ENCODE data around the gene HNRNPM. TPM values are rescaled to one million over a fixed set of nuclear protein-coding genes. Genes with fewer than 3 reads are reported as not detected.

The HNRNPM gene
- total and polyA plus RNA-seq, 7 donors, result 62.8 to 224 (median 83.9) TPM

DNA sequence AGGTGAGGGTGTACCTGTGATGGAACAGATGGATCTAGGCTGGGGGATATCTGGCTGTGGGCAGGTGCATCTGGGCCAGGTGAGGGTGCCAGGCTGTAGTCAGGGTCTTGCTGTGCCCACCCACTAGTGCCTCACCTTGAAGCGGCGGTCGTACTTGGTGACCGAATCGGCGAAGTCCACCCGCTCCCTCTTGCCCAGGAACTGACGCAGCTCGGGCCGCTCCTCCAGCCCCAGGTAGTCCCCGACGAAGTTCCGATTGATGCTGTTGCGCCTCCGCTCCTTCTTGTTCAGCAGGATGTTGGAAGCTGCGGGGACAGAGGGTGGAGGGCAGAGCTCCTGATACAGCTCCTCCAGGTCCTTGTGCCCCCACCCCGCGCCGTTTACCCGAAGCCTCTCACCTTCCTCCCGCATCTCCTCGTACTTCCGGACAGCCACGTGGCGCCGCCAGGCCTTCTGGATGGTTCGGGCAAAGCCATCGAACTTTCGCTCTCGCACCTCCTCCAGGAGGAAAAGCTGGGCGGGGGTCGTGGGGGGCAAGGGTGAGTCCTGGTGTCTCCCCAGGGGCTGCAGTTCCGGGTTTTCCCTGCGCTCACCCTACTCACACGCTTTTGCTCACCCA, 85.4 kb downstream of the HNRNPM start:
- Histone ChIP-seq H3K27me3 (no peaks in the 10 kb centered on the region), H3K9me3 (no peaks in the 10 kb centered on the region), H3K4me3 (no peak overlapping the region), H3K27ac (no peak overlapping the region), H3K36me3 (no peaks in the 10 kb centered on the region), H3K4me1 (peaks cover 0 to 13% (median 10%) of the 10 kb centered on the region in 4 donors)
- TF ChIP-seq POLR2AphosphoS5 (IDR thresholded peaks at IDR 0.05) (no peak), POLR2A (IDR thresholded peaks at IDR 0.05) (no peak), EP300 (IDR thresholded peaks at IDR 0.05) (no peak)
- TF ChIP-seq, protein P1, sequence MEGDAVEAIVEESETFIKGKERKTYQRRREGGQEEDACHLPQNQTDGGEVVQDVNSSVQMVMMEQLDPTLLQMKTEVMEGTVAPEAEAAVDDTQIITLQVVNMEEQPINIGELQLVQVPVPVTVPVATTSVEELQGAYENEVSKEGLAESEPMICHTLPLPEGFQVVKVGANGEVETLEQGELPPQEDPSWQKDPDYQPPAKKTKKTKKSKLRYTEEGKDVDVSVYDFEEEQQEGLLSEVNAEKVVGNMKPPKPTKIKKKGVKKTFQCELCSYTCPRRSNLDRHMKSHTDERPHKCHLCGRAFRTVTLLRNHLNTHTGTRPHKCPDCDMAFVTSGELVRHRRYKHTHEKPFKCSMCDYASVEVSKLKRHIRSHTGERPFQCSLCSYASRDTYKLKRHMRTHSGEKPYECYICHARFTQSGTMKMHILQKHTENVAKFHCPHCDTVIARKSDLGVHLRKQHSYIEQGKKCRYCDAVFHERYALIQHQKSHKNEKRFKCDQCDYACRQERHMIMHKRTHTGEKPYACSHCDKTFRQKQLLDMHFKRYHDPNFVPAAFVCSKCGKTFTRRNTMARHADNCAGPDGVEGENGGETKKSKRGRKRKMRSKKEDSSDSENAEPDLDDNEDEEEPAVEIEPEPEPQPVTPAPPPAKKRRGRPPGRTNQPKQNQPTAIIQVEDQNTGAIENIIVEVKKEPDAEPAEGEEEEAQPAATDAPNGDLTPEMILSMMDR (IDR thresholded peaks at IDR 0.05), result no peak
- no peak for DNase-seq
- WGBS, 2 donors, result 96% methylated on average over 35 of the region's 35 CpGs
- intact Hi-C loops (cut with DNase I), result no loop called here

GRCh38 chr19:8531470-8531869, 86.7 kb downstream of the HNRNPM start:
- WGBS, 2 donors, result 84 to 88% methylated on average over 7 of the region's 7 CpGs

GRCh38 chr19:8532225-8532624, 87.5 kb downstream of the HNRNPM start:
- no peaks in the 10 kb centered on the region for H3K36me3 ChIP-seq
- H3K4me3 ChIP-seq, result no peak overlapping the region
- DNase-seq, result no peak
- no peaks in the 10 kb centered on the region for H3K27me3 ChIP-seq
- TF ChIP-seq POLR2AphosphoS5 (IDR thresholded peaks at IDR 0.05) (no peak), EP300 (IDR thresholded peaks at IDR 0.05) (no peak), POLR2A (IDR thresholded peaks at IDR 0.05) (no peak)
- TF ChIP-seq, protein P1 (IDR thresholded peaks at IDR 0.05), result no peak
- H3K9me3 ChIP-seq, result no peaks in the 10 kb centered on the region
- peaks cover 0 to 5% (median under 1%) of the 10 kb centered on the region in 4 donors for H3K4me1 ChIP-seq
- intact Hi-C loops (cut with DNase I), result no loop called here
- no peak overlapping the region for H3K27ac ChIP-seq
- 15 to 70% methylated on average over 2 of the region's 2 CpGs for WGBS, 2 donors

More at GRCh38 chr19:8531470-8531869, 86.7 kb downstream of the HNRNPM start:
- DNase-seq, result no peak
- Histone ChIP-seq H3K9me3 (no peaks in the 10 kb centered on the region), H3K36me3 (no peaks in the 10 kb centered on the region), H3K27ac (no peak overlapping the region), H3K27me3 (no peaks in the 10 kb centered on the region), H3K4me1 (peaks cover 0 to 12% (median 8%) of the 10 kb centered on the region in 4 donors), H3K4me3 (no peak overlapping the region)
- intact Hi-C loops (cut with DNase I), result no loop called here
- TF ChIP-seq POLR2AphosphoS5 (IDR thresholded peaks at IDR 0.05) (no peak), POLR2A (IDR thresholded peaks at IDR 0.05) (no peak), EP300 (IDR thresholded peaks at IDR 0.05) (no peak)
- TF ChIP-seq, protein P1 (IDR thresholded peaks at IDR 0.05), result no peak

GRCh38 chr19:8536282-8536681, 91.5 kb downstream of the HNRNPM start:
- WGBS, 2 donors, result 89 to 91% methylated on average over 22 of the region's 22 CpGs
- Histone ChIP-seq H3K9me3 (no peaks in the 10 kb centered on the region), H3K36me3 (no peaks in the 10 kb centered on the region), H3K4me1 (no peaks in the 10 kb centered on the region), H3K27ac (no peak overlapping the region), H3K27me3 (no peaks in the 10 kb centered on the region), H3K4me3 (no peak overlapping the region)
- TF ChIP-seq POLR2A (IDR thresholded peaks at IDR 0.05) (no peak), EP300 (IDR thresholded peaks at IDR 0.05) (no peak), POLR2AphosphoS5 (IDR thresholded peaks at IDR 0.05) (no peak)
- TF ChIP-seq, protein P1 (IDR thresholded peaks at IDR 0.05), result no peak
- no peak for DNase-seq
- intact Hi-C loops (cut with DNase I), result no loop called here

- no peak for DNase-seq
- Histone ChIP-seq H3K4me1 (no peaks in the 10 kb centered on the region), H3K36me3 (no peaks in the 10 kb centered on the region), H3K27me3 (no peaks in the 10 kb centered on the region), H3K4me3 (no peak overlapping the region), H3K27ac (no peak overlapping the region), H3K9me3 (no peaks in the 10 kb centered on the region)
- WGBS, 2 donors, result 90 to 96% methylated on average over 3 of the region's 3 CpGs
- intact Hi-C loops (cut with DNase I), result no loop called here
- TF ChIP-seq EP300 (IDR thresholded peaks at IDR 0.05) (no peak), POLR2A (IDR thresholded peaks at IDR 0.05) (no peak), POLR2AphosphoS5 (IDR thresholded peaks at IDR 0.05) (no peak)
- TF ChIP-seq, protein P1 (IDR thresholded peaks at IDR 0.05), result no peak
Measured at GRCh38 chr19:8537099-8537498, 92.3 kb downstream of the HNRNPM start.
